Immature natural killer cell (primary cell): ENCODE results near the gene UBAC1. TPM values are rescaled to one million over a fixed set of nuclear protein-coding genes. Genes with fewer than 3 reads are reported as not detected.
"Not testable (repeated sequence)": the region's sequence is repeated elsewhere in the genome, so short reads cannot be mapped to it uniquely, and the experiment has no call there.

Source experiments
- DNase-seq, 3 donors: peaks; one replicate each; pipeline ENCODE4 v3.0.0; 2022; ENCODE audit warnings: mixed read lengths in 1 of 3
- H3K27ac Mint-ChIP-seq, 6 donors: one replicate each; pipeline ENCODE4 v1.8.0; 2020; ENCODE audit warnings: mixed read lengths in 6 of 6, mild to moderate bottlenecking in 5 of 6, inconsistent platforms in 4 of 6, moderate library complexity in 3 of 6
- H3K27me3 Mint-ChIP-seq, 3 donors: one replicate each; pipeline ENCODE4 v1.8.0; 2020 to 2021; ENCODE audit warnings: low read depth in 3 of 3, mild to moderate bottlenecking in 3 of 3, mixed read lengths in 3 of 3, moderate library complexity in 3 of 3, inconsistent platforms in 1 of 3
- H3K36me3 Mint-ChIP-seq, 3 donors: one replicate each; pipeline ENCODE4 v1.8.0; 2020; ENCODE audit warnings: mixed read lengths in 3 of 3, inconsistent platforms in 2 of 3, mild to moderate bottlenecking in 2 of 3
- H3K4me1 Mint-ChIP-seq, 2 donors: one replicate each; pipeline ENCODE4 v1.8.0; 2020; ENCODE audit warnings: inconsistent platforms in 2 of 2, mild to moderate bottlenecking in 2 of 2, mixed read lengths in 2 of 2, moderate library complexity in 1 of 2
- H3K4me3 Mint-ChIP-seq, 5 donors: one replicate each; pipeline ENCODE4 v1.8.0; 2020; ENCODE audit warnings: mild to moderate bottlenecking in 5 of 5, mixed read lengths in 5 of 5, inconsistent platforms in 3 of 5, moderate library complexity in 3 of 5
- H3K9me3 Mint-ChIP-seq, 6 donors: one replicate each; pipeline ENCODE4 v1.8.0; 2020; ENCODE audit warnings: mild to moderate bottlenecking in 6 of 6, mixed read lengths in 6 of 6, inconsistent platforms in 4 of 6, moderate library complexity in 3 of 6
- polyA plus RNA-seq, 3 donors: library from polyadenylated mRNA; unstranded; fragments of 300-500 nt; fragmentation: Illumina TruSeq; gene quantifications; one replicate each; pipeline ENCODE4 v1.2.3, GENCODE V29; 2021

UBAC1 gene
- polyA plus RNA-seq, 3 donors from 2014 or later, result 16.4 to 28.3 (median 17.7) TPM

- DNase-seq, result no peak
- no peak overlapping the region for H3K4me3 Mint-ChIP-seq
- H3K27me3 Mint-ChIP-seq, result no peaks in the 10 kb centered on the region
- peak overlapping the region in 1 of 6 donors; percentile 50 for H3K27ac Mint-ChIP-seq
- peaks cover 21 to 32% (median 22%) of the 10 kb centered on the region in 3 donors for H3K36me3 Mint-ChIP-seq
- peaks cover 9 to 46% (median 42%) of the 10 kb centered on the region in 6 donors for H3K9me3 Mint-ChIP-seq
- H3K4me1 Mint-ChIP-seq, result no peaks in the 10 kb centered on the region
Measured at GRCh38 chr9:135919318-135919890, 41.8 kb downstream of the UBAC1 start.

- peaks cover 36 to 50% (median 43%) of the 10 kb centered on the region in 3 donors for H3K36me3 Mint-ChIP-seq
- DNase-seq, H3K4me1 Mint-ChIP-seq, H3K27me3 Mint-ChIP-seq, H3K27ac Mint-ChIP-seq, H3K4me3 Mint-ChIP-seq: not testable (repeated sequence)
- H3K9me3 Mint-ChIP-seq, result peaks cover 13 to 55% (median 47%) of the 10 kb centered on the region in 6 donors
Measured at GRCh38 chr9:135916227-135916626, 44.9 kb downstream of the UBAC1 start.

GRCh38 chr9:135914921-135915320 lies 46.3 kb downstream of the UBAC1 start:
- H3K4me1 Mint-ChIP-seq, result peaks cover 3 to 21% of the 10 kb centered on the region in 2 donors
- no peak overlapping the region for H3K4me3 Mint-ChIP-seq
- H3K9me3 Mint-ChIP-seq, result peaks cover 13 to 55% (median 47%) of the 10 kb centered on the region in 6 donors
- peaks cover 49 to 63% (median 56%) of the 10 kb centered on the region in 3 donors for H3K36me3 Mint-ChIP-seq
- no peak for DNase-seq
- H3K27ac Mint-ChIP-seq, result no peak overlapping the region
- peaks cover 0 to 2% (median 0%) of the 10 kb centered on the region in 3 donors for H3K27me3 Mint-ChIP-seq

- not testable (repeated sequence) for H3K27me3 Mint-ChIP-seq, H3K27ac Mint-ChIP-seq, H3K4me3 Mint-ChIP-seq, DNase-seq
- peaks cover 16 to 39% of the 10 kb centered on the region in 2 donors for H3K4me1 Mint-ChIP-seq
- H3K9me3 Mint-ChIP-seq, result peaks cover 9 to 28% (median 23%) of the 10 kb centered on the region in 6 donors
- H3K36me3 Mint-ChIP-seq, result peaks cover 40 to 55% (median 51%) of the 10 kb centered on the region in 3 donors
Measured at GRCh38 chr9:135911233-135911632, 49.9 kb downstream of the UBAC1 start.

- H3K27ac Mint-ChIP-seq, result no peak overlapping the region
- DNase-seq, result no peak
- peaks cover 9 to 23% (median 19%) of the 10 kb centered on the region in 6 donors for H3K9me3 Mint-ChIP-seq
- peaks cover 0 to 8% (median 5%) of the 10 kb centered on the region in 3 donors for H3K27me3 Mint-ChIP-seq
- peaks cover 37 to 50% (median 46%) of the 10 kb centered on the region in 3 donors for H3K36me3 Mint-ChIP-seq
- H3K4me3 Mint-ChIP-seq, result no peak overlapping the region
- H3K4me1 Mint-ChIP-seq, result peaks cover 21 to 44% of the 10 kb centered on the region in 2 donors
Measured at GRCh38 chr9:135910757-135911156, 50.4 kb downstream of the UBAC1 start.

GRCh38 chr9:135910216-135910615 lies 51.0 kb downstream of the UBAC1 start:
- Mint-ChIP-seq H3K9me3 (peaks cover 7 to 18% (median 13%) of the 10 kb centered on the region in 6 donors), H3K4me3 (peak overlapping the region in 3 of 5 donors; percentile 26 to 27 (median 26)), H3K36me3 (peaks cover 32 to 45% (median 41%) of the 10 kb centered on the region in 3 donors), H3K4me1 (peaks cover 27 to 49% of the 10 kb centered on the region in 2 donors), H3K27me3 (peaks cover 0 to 10% (median 5%) of the 10 kb centered on the region in 3 donors), H3K27ac (peak overlapping the region in 2 of 6 donors; percentile 50 to 56)
- DNase-seq, result no peak

- peaks cover 30 to 53% of the 10 kb centered on the region in 2 donors for H3K4me1 Mint-ChIP-seq
- H3K4me3 Mint-ChIP-seq, result peak overlapping the region; percentile 75 to 88 (median 82)
- H3K27ac Mint-ChIP-seq, result peak overlapping the region in 5 of 6 donors; percentile 19 to 88 (median 56)
Measured at GRCh38 chr9:135909371-135909770, 51.8 kb downstream of the UBAC1 start.

GRCh38 chr9:135908754-135909204 lies 52.4 kb downstream of the UBAC1 start:
- H3K9me3 Mint-ChIP-seq, result peaks cover 1 to 8% (median 4%) of the 10 kb centered on the region in 6 donors
- H3K27ac Mint-ChIP-seq, result peak overlapping the region; percentile 19 to 88 (median 76)
- H3K4me1 Mint-ChIP-seq, result peaks cover 30 to 53% of the 10 kb centered on the region in 2 donors
- peaks cover 0 to 10% (median 5%) of the 10 kb centered on the region in 3 donors for H3K27me3 Mint-ChIP-seq
- DNase-seq, result no peak
- peak overlapping the region; percentile 75 to 88 (median 82) for H3K4me3 Mint-ChIP-seq
- H3K36me3 Mint-ChIP-seq, result peaks cover 27 to 34% (median 29%) of the 10 kb centered on the region in 3 donors

More at GRCh38 chr9:135909371-135909770, 51.8 kb downstream of the UBAC1 start:
- Mint-ChIP-seq H3K27me3 (peaks cover 0 to 10% (median 5%) of the 10 kb centered on the region in 3 donors), H3K36me3 (peaks cover 29 to 36% (median 32%) of the 10 kb centered on the region in 3 donors), H3K9me3 (peaks cover 2 to 9% (median 5%) of the 10 kb centered on the region in 6 donors)
- no peak for DNase-seq

- H3K36me3 Mint-ChIP-seq, result peaks cover 22 to 32% (median 24%) of the 10 kb centered on the region in 3 donors
- peak overlapping the region; percentile 19 to 88 (median 76) for H3K27ac Mint-ChIP-seq
- H3K4me3 Mint-ChIP-seq, result peak overlapping the region; percentile 75 to 88 (median 82)
- H3K9me3 Mint-ChIP-seq, result peaks cover 0 to 5% (median under 1%) of the 10 kb centered on the region in 6 donors
- DNase-seq, result no peak
- H3K27me3 Mint-ChIP-seq, result peaks cover 0 to 10% (median 5%) of the 10 kb centered on the region in 3 donors
- peaks cover 30 to 53% of the 10 kb centered on the region in 2 donors for H3K4me1 Mint-ChIP-seq
Measured at GRCh38 chr9:135908093-135908753, 53.0 kb downstream of the UBAC1 start.

GRCh38 chr9:135907431-135908092 lies 53.6 kb downstream of the UBAC1 start, which contains the start of gene CAMSAP1:
Gene CAMSAP1, minus strand, starts transcription at chr9:135907546. Its CDS starts 387 bp downstream, at chr9:135907159.
- H3K4me3 Mint-ChIP-seq, result peak within 1 kb of the TSS; percentile 84 to 91 (median 88)
- peaks cover 0 to 10% (median 5%) of the 10 kb centered on the region in 3 donors for H3K27me3 Mint-ChIP-seq
- peak; percentile 92 to 94 (median 94) for DNase-seq
- peaks cover 22 to 29% (median 22%) of the 10 kb centered on the region in 3 donors for H3K36me3 Mint-ChIP-seq
- peaks cover 30 to 53% of the 10 kb centered on the region in 2 donors for H3K4me1 Mint-ChIP-seq
- peaks cover 0 to 5% (median under 1%) of the 10 kb centered on the region in 6 donors for H3K9me3 Mint-ChIP-seq
- peak within 1 kb of the TSS in 5 of 6 donors; percentile 55 to 91 (median 77) for H3K27ac Mint-ChIP-seq

GRCh38 chr9:135907006-135907430 lies 54.2 kb downstream of the UBAC1 start:
- no peak for DNase-seq
- Mint-ChIP-seq H3K4me1 (peaks cover 30 to 56% of the 10 kb centered on the region in 2 donors), H3K4me3 (no peak overlapping the region), H3K27ac (no peak overlapping the region), H3K27me3 (peaks cover 0 to 10% (median 5%) of the 10 kb centered on the region in 3 donors), H3K36me3 (peaks cover 22 to 27% (median 22%) of the 10 kb centered on the region in 3 donors), H3K9me3 (peaks cover 0 to 5% (median under 1%) of the 10 kb centered on the region in 6 donors)

GRCh38 chr9:135906291-135907005 lies 54.7 kb downstream of the UBAC1 start:
- peak overlapping the region; percentile 84 to 91 (median 88) for H3K4me3 Mint-ChIP-seq
- H3K27ac Mint-ChIP-seq, result peak overlapping the region; percentile 55 to 91 (median 79)
- peaks cover 0 to 9% (median 5%) of the 10 kb centered on the region in 3 donors for H3K27me3 Mint-ChIP-seq
- peaks cover 34 to 55% of the 10 kb centered on the region in 2 donors for H3K4me1 Mint-ChIP-seq
- peaks cover 16 to 21% (median 17%) of the 10 kb centered on the region in 3 donors for H3K36me3 Mint-ChIP-seq
- DNase-seq, result peak in 1 of 3 donors; percentile 10
- peaks cover 0 to 2% (median 0%) of the 10 kb centered on the region in 6 donors for H3K9me3 Mint-ChIP-seq
